ENCODE measurements around the gene TRMT10B.

GRCh38 chr9:37827483-37828165 lies 74.0 kb downstream of the TRMT10B start:
- no peak for TF ChIP-seq EZH2 (IDR thresholded peaks at IDR 0.05; ENCODE audit: borderline replicate concordance)
- TF ChIP-seq, protein P1, sequence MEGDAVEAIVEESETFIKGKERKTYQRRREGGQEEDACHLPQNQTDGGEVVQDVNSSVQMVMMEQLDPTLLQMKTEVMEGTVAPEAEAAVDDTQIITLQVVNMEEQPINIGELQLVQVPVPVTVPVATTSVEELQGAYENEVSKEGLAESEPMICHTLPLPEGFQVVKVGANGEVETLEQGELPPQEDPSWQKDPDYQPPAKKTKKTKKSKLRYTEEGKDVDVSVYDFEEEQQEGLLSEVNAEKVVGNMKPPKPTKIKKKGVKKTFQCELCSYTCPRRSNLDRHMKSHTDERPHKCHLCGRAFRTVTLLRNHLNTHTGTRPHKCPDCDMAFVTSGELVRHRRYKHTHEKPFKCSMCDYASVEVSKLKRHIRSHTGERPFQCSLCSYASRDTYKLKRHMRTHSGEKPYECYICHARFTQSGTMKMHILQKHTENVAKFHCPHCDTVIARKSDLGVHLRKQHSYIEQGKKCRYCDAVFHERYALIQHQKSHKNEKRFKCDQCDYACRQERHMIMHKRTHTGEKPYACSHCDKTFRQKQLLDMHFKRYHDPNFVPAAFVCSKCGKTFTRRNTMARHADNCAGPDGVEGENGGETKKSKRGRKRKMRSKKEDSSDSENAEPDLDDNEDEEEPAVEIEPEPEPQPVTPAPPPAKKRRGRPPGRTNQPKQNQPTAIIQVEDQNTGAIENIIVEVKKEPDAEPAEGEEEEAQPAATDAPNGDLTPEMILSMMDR (IDR thresholded peaks at IDR 0.05; ENCODE audit: poor library complexity) = no peak
